SKM-1 treated with dmso at 0.1 percent for 144 hours (cell line): ENCODE data around the gene OLFM1.

Experiments
- DNase-seq: peaks from one replicate; lab custom pipeline; 2025; ENCODE audit not compliant: unreplicated experiment; lab: John Stamatoyannopoulos, UW

The OLFM1 gene

DNA sequence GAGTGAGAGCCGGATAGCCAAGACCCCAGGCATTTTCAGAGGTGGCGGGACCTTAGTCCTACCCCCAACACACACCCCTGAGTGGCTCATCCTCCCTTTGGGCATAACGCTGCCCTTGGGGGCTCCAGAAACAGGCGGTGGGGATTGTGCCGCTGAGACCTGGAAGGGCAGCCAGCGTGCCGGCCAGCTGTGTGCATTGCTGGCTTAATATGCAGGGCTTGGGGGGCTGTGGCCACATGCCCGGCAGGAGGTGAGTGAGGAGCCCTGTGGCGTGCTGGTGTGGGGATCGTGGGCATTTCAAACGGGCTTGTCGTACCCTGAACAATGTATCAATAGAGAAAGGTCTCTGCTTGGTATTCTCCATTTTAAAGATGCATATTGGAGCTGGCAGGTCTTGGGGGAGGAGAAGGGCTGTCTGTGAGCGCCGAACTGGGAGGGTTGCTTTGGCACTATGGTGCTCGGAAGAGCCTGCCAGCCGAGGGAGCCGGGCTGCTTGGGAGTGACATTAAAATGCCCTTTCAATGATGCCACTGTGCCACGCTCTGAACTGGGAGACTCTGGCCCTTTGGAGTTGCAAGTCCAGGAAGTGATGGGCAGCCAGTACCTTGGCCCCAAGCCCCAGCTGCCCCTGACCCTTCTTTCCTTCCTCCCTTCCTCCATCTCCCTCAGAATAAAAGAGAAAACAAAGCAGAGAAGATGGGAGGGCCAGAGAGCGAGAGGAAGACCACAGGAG, 11.2 kb upstream of the OLFM1 start:
- no peak for DNase-seq

GRCh38 chr9:135076876-135077430, 10.5 kb upstream of the OLFM1 start:
- no peak for DNase-seq

DNA sequence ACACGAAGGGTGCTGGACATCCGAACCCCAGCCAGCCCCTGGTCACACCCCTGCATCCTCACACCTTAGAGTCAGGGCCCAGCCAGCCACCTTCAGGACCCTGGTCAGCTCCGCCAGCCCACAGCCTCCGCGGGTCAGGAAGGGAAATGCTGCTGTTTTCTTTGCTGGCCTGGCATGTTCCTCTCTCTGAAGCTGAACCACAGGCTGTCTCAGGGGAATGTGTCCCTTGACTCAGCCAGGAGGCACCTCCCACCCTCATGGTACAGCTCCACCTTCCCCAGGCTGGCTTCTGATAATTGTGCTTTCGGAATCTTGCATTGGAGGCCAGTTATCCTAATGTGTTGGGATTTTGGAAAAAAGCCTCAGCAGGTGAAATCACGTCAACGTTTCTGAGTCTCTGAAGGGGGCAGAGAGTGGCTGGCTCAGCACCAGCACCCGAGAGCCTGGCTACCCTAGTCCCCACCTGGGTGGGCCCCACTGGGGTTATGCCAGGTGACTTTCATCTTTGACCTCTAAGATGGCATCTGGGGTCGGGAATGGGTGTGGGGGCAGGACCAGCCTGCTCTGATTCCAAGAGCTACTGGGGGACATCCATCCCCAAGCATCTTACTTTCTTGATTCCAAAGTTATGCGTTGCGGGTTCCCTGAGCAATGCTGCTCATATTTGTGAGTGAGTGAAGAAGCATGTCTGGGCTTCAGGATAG, 9.8 kb upstream of the OLFM1 start:
- no peak for DNase-seq

DNA sequence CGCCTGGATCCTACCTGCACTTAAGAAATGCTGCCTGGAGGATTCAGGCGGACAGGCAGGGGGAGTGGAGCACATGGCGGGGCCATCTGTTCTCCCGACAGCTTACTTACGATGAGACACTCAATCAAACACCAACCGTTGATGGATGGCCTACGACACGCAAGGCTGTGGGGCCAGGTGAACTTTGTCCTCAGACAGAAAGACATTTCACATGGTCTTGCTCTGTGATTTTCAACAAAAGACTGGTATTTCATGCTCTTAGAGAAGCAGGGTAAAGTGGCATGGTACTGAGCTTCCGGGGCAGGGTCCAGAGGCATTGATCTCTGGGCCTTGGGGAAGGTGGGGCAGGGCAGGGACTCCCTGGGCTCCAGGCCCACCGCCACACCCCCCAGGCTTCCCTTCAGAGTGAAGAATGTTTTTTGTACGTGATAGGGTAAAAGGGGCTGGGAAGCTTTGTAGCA, 9.1 kb upstream of the OLFM1 start:
- DNase-seq, result no peak

- DNase-seq, result no peak
Measured at GRCh38 chr9:135079018-135079417, 8.4 kb upstream of the OLFM1 start.

GRCh38 chr9:135079676-135080075, 7.8 kb upstream of the OLFM1 start:
- DNase-seq, result no peak

DNA sequence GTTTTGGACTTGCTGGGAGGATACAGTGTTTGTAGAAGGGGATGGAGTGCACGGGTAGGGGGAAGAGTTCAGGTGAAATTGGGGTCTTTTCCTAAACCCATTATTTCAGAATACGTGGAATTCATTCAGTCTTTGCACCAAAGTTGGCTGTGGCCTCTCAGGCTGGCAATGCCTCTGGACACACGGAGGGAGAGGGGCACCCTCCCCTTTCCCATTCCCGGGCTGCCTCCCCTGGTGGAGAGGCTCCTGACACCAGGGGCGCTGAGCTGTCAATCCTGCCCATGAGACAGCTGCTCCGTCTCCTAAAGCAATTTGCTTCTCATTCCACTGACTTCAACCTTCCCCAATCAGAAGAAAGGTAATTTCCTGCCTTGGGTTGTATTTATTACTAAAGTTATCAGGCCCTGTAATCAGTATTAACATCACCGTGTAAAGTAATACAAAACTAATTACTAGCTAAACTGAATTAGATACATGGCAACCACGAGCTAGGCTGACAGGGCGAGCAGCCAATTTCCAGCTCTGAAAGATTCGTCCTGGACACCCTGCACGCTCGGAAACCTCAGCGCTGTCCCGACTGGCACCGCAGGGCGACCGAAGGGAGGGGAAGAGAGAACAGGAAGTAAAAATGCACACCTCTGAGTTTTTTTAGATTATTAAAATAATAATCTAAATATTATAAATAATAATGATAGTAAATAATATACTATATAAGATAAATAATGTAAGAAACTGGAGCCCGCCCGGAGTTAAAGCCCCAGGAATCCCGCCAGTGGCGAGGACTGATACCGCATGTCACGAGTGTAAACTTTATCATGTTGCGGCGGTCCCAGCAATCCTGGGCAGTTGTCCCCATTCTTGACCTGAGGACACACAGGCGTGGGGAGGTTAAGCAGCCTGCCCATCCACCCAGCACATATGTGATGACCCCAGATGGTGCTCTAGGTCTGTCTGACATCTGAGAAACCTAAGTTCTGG, 6.9 kb upstream of the OLFM1 start:
- no peak for DNase-seq

DNA sequence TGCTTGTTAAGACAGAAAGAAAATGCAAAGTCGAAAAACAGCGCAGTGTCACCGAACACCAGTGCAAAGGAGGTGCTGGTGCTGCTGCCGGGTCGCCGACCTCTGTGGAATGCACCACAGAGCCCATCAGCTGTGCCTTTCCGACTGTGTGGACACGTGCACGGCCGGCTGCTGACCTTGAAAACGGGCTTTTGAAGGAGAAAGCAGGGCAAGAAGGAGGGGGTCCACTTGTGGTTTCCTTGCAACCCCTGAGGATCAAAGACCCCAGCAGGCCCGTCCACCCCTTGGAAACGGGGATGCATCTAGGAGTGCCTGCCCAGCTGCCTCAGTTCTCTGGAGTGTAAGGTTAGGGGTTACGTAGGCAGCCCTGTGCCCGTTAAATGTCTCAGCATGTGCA, 6.2 kb upstream of the OLFM1 start:
- DNase-seq, result no peak

DNA sequence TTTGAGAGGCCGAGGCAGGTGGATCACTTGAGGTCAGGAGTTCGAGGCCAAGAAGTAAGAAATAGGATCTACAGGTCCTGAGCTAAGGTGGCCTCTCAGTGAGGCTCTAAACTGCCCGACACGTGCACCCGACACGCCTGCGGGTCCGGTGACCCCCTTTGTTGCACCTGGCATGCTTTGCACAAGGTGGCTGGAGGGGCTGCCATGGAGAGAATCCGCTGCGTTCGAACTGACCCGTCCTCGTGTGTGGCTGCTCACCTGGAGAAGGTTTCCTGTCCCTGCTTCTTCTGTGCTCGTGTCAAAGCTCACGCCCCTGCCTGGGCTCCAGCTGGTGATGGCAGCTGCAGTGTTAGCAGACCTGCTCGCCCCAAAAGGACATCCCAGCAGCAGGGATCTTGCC, 5.7 kb upstream of the OLFM1 start:
- DNase-seq, result no peak

DNA sequence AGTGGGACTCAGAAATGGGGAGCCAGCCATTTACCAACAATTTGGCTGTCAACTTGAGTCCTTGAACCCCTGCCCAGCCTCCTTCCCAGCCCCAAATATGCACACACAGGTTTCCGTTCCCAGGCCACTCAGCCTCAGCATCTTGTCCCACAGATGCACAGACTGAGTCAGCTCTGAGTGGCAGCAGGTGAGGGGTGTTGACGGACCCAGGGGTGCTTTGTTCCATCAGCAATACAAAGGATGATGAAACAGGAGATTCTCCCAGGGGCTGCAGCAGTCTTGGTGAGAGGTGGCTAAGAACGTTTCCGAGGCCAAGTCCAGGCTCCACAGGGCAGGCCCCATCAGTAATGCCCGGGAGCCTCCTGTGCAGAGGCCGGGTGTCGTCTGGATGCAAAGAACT, 4.9 kb upstream of the OLFM1 start:
- DNase-seq, result no peak

- DNase-seq, result no peak
Measured at GRCh38 chr9:135083241-135083810, 4.1 kb upstream of the OLFM1 start.

- no peak for DNase-seq
Measured at GRCh38 chr9:135083831-135084230, 3.6 kb upstream of the OLFM1 start.

- DNase-seq, result no peak
Measured at GRCh38 chr9:135084262-135084661, 3.2 kb upstream of the OLFM1 start.

DNA sequence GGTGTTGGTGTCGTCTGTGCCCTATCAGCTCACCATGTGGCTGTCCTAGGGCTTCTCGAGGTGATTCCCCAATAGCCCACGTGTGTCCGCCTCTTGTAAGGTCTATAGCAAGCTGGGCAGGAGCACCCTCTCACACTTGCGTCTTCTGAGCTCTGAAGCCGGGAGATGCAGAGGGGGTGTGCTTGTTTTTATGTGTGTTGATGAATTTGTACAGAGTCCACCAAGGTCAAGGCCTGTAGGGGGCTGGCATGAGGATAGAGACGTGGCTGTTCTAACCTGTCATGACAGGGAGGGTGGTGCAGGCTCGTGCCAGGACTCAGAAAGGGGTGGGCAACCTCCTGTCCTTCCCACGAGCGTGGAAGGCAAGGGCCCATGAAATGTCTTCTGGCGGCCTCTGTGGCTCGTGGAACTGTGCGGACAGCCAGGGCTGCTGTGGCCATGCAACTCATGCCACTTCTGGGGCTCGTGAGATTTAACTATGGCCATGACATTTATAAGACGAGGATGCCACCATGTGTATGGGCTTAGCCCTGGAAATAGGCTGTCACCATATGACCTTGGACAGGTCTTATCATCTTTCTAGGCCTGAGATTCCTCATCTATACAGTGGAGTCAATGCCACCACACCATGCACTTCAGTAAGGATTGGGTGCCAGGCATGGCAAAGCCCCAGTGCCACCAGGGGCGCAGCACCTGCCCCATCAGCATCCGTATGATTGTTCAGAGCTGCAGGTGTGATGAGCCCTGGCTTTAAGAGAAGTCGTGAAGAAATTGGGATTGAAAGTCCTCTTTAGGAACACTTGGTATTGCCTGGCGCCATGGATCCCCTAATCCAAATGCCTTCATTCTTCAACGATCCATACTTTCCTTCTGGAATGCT, 2.3 kb upstream of the OLFM1 start:
- no peak for DNase-seq

- DNase-seq, result peak; percentile 6
Measured at GRCh38 chr9:135085830-135086546, 1.5 kb upstream of the OLFM1 start.

GRCh38 chr9:135086597-135087488, 625 bp upstream of the OLFM1 start:
- no peak for DNase-seq

GRCh38 chr9:135087899-135088347, 455 bp downstream of the OLFM1 start:
- no peak for DNase-seq

GRCh38 chr9:135088348-135088978, 995 bp downstream of the OLFM1 start:
- no peak for DNase-seq
